Activated T-cell treated with anti-CD3 and anti-CD28 coated beads for 1 hour (primary cell): ENCODE results near the gene ANKRD10.
"Not testable (repeated sequence)": the region's sequence is repeated elsewhere in the genome, so short reads cannot be mapped to it uniquely, and the experiment has no call there.

Experiments used
- DNase-seq: peaks from one replicate; pipeline ENCODE4 v3.0.0-alpha.2; 2020; ENCODE audit warnings: low read depth

The ANKRD10 gene

DNA sequence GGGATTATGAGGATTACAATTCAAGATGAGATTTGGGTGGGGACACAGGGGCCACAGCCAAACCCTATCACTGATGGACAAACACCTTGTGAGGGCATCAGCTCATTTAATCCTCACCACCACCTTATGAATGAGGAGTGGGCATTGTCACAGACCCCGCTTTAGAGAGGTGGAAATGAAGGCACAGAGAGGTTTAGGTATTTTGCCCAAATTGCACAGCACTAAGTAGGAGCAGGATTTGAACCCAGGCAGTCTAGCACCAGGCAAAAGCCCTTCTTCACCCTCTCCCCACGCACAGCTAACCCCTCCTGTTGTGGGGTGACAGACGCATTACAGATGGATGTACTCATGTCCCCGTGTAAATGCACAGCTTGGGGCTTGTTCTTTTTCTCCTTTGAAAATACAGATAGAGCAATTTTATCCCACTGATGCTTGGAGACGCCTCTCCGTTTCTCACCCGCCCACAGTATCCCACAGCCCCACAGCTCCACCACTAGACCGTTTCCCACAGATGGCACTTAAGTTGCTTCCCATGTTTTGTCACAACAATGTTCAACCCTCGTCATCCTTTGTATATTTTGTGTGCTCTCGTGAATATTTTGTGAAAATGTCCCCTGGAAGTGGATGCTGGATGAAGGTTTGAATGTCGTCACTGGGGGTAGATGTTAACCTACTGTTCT, 48.2 kb downstream of the ANKRD10 start:
- DNase-seq: no peak

DNA sequence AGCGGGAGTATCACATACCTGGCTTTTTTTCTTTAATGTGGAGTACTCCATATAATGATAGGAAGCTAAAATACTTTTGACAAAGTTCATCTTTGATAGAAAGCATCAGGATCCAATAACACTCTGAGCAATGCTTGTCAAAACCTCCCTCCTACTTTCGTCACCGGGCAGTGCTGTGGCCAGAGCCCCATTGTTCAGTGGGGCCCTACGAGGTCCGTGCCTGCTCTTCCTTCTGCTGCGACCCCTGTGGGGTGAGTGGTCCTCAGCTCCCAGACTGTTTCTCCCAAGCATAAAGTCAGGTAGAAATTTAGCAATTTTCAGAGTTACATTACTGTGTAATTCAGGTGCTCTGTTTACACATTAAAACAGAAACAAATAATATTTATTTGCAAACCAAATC, 51.2 kb downstream of the ANKRD10 start:
- DNase-seq: no peak

DNA sequence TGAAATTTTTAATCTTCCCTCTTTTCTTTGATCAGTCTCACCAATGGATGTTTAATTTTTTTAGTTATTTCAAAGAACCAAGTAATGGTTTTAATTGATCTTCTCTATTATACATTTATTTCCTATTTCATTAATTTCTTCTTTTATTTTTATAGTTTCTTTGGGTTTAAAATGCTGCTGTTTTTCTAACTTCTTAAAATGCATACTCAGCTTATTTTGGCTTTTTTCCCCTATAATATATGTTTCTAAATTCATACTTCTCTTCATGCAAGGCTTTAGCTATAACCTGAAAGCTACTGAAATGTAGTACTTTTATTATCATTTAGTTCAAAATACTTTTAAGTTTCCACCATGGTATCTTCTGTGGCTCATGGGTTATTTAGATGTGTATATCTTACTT, 53.9 kb downstream of the ANKRD10 start:
- no peak for DNase-seq

DNA sequence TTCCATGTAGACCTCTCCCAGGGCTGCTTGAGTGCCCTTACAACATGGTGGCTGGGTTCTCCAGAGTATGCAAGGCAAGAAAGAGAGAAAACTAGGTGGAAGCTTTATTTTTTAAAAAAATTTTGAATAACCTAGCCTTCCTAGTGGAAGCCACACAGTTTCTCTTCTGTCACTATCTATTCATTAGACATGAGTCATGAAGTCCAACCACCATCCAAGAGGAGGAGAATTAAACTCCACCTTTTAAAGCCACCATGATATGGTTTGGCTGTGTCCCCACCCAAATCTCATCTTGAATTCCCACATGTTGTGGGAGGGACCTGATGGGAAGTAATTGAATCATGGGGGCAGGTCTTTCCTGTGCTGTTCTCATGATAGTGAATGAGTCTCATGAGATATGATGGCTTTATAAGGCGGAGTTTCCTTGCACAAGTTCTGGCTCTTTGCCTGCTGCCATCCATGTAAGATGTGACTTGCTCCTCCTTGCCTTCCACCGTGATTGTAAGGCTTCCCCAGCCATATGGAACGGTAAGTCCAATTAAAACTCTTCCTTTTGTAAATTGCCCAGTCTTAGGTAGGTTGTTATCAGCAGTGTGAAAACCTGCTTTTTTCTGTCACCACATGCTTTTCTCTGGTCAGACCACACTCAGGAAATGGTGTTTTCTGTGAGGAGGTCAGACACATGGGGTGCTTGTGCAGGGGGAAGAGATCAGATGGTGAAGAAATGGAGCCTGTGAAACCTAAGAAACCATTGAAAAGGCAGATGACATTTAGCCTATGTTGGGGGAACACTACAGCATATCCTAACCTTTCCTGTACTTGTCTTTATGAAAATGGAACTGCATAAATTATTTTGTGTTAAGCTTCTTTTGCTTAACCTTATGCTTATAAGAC, 57.7 kb downstream of the ANKRD10 start:
- DNase-seq: no peak

DNA sequence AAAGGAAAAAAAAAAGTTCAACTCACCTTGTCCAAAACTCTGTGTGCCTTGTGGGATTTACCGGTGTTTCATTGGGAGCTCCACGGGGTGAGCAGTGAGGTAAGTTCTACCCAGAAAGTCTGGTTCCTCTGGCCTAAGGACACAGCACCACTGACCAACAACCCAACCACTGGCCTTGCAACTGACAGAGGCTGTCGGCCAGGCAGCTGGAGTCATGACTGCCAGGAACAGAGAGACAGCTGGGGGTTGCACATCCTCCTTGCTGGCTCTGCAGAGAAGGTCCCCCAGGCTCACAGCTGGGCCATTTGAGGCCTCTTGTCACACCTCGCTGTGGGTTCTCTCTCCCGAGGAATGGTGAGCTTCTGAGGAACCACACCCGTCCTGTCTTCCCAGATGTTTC, 59.5 kb downstream of the ANKRD10 start:
- no peak for DNase-seq

DNA sequence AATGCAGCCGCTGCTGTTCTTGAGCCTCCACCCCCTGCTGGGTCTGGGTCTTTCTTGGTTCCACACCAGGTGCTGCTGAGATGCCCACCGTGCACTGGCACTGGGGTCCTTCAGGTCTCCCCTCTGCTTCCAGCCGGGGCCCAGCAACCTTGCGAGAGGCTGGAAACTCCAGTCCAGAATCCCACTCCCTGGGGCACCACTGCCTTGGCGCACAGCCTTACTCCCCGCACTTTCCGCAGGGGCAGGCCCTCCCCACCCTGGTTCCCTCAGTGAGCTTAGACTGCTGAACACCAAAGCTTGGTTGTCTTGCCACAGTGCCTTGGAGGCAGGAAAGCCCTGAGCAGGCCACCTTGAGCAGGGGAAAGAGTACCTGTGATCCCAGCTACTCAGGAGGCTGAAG, 60.0 kb downstream of the ANKRD10 start:
- no peak for DNase-seq

DNA sequence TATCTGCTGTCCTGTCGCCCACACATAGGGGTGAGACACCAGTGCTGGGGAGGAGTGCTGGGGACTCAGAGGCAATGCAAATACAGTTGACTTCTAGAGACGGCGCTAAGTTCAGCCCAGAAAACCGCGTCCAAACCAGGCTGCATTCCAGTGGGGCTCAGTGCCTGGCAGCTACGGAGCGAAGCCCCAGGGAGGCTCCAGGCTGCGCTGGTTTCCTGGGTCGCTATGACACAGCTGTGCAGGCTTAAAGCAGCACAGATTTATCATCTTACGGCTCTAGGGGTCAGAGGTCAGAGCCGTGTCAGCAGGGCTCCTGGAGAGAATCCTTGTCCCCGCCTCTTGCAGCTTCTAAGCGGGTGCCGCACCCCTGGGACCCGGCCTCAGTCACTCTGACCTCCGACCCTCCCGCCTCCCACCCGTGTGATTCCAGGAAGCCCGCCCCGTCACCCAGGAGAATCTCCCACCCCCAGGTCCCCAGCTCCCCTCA, 61.6 kb downstream of the ANKRD10 start:
- no peak for DNase-seq

DNA sequence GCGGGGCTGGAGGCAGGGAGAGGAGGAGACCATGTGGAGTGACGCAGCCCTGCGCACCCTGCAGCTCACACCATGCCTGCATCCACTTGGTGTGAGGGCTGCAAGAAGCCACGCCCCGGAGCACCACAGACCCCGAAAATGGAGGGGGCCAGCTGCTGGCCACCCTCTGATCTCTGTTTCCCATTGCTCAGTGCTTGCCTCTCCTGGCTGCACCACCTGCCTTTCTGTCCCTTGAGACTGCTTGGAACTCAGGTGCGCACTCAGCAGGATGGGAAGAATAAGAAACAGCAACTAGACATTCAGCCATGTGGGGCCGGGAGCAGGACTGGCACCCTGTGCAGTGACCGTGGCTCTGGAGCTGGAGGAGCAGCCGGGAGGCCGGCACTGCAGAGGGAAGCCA, 64.0 kb downstream of the ANKRD10 start:
- no peak for DNase-seq

DNA sequence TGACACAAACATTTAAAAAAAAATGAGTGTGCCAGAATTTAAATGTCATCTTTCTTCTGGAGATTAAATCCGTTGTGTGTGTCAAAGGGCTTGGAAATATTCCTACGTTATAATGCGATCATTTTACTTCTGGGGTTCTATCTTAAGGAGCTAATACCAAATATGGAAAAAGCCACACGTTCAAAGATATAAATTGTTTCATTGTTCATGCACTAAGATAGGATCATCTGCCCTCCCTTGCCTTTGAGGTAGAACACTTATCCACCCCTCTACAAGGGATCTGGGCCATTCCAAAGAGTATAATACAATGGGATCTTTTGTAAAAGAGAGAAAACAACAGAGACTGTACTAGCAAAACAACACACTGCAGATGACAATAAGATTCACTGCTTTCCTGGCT, 64.9 kb downstream of the ANKRD10 start:
- no peak for DNase-seq

DNA sequence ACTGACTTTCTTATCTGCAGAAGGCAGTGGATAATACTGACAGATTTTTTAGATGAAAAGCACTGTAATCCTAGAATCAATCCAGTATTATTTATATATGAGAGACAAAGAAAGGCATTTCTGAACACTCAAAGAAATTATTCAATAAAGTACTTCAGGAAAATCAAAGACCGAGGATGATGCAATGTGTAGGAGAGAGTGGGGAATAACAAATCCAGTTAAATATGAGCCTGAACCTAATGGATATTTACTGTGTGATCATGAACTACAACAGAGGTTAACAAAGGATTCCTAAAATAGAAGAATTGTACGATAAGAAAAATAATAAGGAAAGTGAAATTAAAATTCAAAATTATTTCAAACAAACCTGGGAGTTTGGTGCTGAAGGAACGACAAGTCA, 69.3 kb downstream of the ANKRD10 start:
- DNase-seq: no peak

DNA sequence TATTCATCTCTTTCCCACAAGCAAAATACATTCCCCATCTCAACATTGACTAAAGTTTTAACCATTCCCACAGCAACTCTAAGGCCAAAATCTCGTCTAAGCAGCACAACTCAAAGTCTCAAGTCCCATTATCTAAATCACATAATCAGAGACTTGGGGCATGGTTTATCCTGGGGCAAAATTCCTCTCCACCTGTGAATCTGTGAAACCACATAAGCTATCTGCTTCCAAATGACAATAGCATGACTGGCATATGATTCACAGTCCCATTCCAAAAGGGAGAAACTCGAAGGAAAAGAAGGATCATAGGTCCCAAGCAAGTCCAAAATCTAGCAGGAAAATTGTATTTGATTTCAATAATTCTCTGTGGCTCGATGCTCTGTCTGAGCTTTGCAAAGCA, 73.0 kb downstream of the ANKRD10 start:
- DNase-seq: no peak

DNA sequence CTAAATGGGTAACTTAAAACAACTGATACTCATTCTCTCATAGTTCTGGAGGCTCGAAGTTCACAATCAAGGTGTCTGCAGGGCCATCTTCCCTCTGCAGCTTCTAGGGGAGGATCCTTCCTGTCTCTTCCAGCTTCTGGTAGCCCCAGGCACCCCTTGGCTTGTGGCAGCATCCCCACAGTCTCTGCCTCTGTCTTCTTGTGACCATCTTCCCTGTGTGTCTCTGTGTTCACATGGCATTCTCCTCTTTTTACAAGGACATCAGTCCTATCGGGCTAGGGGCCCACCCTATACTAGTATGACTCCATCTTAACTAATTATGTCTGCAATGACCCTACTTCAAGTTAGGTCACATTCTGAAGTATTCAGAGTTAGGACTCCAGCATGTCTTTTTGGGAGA, 73.5 kb downstream of the ANKRD10 start:
- DNase-seq: no peak

DNA sequence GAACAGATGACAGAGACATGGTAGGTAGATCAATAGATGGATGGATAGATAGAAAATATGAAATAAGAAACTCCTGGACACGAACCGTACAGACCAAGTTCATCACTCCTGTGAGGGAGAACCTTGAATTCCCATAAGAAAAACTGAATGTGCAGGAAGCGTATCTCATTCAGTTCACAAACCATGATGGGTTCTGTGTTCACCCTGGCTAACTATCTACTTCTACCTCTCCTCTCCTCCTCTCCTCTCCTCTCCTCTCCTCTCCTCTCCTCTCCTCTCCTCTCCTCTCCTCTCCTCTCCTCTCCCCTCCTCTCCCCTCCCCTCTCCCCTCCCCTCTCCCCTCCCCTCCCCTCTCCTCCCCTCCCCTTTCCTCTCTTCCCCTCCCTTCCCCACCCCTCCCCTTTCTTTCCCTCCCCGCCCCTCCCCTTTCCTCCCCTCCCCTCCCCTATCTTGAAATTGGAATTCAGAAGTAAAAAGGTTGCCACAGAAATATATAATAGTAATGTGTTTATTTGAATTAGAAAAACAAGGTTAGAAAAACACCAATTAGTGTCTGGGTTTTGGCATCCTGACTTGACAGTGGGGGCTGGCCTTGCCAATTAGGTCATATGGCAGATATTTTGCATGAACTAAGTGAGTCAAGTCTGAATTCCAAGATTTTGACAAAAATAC, 75.9 kb downstream of the ANKRD10 start:
- DNase-seq: no peak

DNA sequence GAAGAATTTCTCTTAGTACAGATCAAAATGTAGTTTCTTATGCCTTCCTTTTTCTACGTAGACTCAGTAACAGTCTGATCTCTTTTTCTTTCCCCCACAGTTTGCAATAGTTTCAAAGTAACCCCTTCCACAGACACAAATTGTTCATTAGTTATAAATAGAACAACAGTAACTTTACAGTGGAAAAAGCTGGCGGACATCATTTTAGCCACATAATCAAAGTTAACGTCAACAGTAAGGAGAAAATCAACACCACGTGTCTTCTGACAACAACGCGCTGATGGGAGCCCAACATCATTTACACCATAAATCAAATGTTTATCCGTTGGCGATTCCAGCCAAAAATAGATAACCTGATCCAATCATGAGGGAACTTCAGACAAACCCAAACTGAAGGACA, 76.8 kb downstream of the ANKRD10 start:
- no peak for DNase-seq

DNA sequence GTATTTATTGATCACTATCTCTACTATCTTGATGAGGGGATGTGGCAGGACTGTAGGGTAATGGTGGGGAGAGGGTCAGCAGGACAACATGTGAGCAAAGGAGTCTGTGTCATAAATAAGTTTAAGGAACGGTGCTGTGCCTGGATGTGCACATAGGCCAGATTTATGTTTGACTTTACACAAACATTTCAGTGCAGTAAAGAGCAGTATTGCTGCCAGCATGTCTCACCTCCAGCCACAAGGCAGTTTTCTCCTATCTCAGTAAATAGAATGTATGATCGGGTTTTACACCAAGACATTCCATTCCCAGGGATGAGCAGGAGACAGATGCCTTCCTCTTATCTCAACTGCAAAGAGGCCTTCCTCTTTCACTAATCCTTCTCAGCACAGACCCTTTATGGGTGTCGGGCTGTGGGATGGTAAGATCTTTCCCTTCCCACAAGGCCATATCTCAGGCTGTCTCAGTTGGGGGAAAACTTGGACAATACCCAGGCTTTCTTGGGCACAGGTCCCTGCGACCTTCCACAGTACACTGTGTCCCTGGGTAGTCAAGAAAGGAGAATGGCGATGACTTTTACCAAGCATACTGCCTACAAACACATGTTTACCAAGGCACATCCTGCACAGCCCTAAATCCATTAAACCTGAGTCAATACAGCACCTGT, 77.3 kb downstream of the ANKRD10 start:
- DNase-seq: not testable (repeated sequence)

DNA sequence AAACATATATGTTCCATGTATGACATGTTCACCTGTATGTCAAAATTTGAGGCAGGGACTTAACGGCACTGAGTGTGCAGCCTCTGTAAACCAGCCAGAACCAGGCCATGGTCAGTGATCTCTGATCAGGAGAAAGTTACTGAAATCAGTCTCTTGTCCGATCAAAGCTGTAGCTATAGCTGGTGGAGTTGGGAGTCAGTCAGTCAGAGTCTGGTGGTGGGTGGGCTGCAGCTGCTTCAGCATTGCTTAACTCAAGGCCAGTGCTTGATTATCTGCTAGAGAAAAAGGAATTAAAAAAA, 78.3 kb downstream of the ANKRD10 start:
- no peak for DNase-seq

DNA sequence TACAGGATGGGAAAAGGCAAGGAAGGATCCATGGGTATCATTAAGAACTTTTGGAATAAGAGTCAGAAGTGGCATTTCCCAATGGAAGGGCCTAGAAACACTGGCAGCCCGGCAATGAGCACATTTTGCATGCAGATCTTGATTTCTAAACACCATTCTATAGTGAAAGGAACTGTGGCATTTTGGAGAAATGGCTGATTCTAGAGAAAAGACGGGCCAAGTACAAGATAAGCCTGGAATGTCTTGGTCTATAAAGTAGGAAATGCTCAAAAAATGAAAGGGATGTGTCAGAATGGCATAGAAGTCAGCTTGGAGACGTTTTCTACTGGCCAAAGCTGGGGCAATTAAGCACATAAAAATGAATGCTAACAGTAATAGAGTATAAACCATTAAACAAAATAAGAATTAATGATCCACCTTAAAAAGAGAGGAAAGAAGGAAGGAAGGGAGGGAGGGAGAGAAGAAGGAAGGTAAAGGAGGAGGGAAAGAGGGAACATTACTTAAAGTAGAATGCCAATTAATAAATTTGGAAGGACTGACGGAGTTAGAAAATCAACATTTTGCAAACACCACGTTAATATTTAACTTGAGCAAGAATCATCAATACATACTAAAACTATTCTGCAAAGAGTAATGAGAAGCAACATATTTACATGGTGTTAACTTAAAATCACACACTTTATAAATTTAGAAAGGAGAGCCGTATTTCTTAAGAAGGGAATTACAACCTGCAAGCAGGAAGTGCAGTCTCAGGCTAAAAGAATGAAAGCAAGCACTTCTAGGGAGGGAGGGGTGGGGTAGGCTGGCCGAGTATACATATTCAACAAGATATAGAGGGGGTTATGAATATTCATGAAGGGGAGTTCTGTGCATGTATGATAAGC, 78.9 kb downstream of the ANKRD10 start:
- no peak for DNase-seq

DNA sequence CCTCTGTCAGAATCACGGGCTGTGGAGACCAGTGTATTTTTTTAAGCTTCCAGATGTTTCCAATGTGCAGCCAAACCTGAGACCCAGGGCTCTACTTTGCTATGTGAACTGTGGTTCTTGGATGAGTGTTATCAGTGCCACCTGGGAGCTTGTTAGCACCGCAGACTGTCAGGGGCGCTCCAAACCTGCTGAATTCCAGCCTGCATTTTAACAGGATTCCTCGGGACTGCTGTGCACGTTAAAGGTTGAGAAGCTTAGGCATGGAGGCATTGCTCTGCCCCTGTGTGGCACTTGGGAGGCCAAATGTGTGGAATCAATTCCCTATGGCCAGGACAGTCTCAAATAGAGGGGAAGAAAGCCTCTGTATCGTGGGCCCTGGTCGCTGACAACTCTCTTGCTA, 80.3 kb downstream of the ANKRD10 start:
- DNase-seq: no peak

DNA sequence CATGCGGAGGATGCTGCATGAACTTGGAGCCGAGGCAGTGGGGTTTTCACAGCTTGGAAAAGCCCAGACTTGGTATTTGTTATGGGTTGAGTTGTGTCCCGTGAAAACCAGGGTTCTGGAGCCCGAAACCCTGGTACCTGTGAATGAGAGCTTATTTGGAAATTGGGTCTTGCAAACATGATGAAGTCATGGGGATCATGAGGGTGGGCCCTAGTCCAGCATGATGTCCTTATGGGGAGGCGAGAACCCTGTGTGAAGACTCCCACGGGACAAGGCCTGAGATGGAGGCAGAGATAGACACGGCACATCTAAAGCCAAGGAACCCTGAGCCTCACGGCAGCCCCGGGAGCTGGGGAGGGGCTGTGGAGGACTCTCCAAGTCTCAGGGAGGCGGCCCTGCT, 82.3 kb downstream of the ANKRD10 start:
- DNase-seq: no peak

DNA sequence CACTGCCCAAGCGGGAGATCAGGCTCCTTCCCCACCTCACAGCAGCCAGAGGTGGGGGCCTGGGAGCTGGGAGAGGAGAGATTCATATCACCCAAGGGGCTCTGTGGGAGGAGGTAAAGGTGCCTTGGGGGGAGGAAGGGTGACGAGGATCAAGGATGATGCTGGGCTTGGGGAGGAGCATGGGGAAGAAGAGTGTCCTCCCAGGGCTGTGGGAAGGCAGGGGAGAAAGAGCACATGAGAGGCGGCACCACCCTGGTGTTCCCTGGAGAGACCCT, 82.7 kb downstream of the ANKRD10 start:
- no peak for DNase-seq

DNA sequence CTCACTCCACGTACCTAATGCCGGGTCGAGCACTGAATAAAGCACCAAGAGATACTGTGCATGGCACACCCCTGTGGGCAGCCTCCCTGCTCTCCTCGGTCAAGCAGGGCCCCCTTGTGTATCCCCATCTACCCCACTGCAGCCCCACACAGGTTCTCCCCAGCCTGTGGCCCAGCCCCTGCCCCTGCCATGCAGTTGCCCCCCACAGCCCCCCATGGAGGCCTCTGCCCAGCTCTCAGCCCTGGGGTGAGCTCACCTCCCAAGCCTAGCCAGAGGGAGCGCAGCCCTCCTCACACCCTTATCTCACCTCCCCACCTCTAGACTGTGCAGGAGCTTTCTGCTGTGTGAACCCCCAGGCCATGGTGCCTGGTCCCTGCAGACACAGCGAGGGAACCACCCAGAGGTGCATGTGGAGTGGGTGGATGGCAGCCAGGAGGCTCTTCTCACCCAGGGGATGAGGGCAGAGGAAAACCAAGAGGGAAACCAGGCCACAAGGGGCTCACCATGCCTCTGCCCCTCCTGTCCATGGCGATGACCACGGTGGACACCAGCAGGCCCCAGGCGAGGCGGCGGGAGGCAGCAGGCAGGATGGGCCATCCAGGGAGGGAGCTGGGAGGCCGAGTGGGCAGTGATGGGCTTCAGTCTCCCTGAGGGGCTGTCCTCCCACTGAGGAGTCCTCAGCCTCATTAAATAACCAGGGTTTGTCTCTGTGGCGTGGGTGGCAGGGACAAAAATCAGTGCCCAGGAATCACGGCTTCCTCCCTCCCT, 83.2 kb downstream of the ANKRD10 start:
- DNase-seq: no peak
